ENCODE data around the gene MACO1.

MACO1 gene

DNA sequence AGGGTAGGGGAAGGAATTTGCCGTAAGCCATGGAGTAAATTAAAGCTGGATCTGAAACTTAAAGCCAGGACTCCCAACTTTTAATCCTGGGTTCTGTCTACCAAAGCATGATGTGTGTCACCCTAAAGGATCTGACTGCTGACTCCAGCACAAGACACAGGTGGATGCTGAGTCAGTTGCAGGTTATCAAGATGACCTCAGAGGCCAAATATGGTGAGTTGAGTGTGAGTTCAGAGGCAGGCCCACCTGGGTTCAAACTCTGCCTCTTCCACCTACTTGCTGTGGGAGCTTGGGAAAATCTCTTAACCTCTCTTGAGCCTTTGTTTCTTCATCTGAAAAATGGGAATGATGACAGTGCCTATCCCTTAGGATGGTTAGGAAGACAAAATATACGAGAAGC lies 96.1 kb downstream of the MACO1 start:
- no peak for DNase-seq

DNA sequence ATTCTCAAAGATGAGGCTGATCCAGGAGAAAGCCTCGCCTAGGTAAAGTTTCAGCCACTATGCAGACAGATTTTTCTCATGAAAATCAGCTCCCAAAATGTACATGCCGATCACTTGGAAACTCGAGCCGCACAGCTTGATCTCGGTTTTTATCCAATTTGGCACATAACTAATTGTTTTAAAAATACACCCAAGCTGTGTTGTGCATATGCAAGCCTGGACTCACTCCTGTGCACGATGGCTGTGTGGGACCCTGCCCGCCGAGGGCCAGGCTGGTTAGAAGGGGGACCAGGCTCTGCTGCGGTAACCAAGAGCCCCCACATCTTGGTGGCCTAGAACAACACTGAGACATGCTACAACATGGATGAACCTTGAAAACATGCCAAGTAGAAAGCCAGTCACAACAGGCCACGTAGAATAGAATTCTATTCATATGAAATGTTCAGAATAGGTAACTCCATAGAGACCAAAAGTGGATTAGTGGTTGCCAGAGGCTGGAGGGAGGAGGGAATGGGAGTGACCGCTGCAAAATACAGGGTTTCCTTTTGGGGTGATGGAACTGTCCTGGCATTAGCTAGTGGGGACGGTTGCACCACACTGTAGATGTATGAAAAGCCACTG lies 96.6 kb downstream of the MACO1 start:
- DNase-seq = no peak

DNA sequence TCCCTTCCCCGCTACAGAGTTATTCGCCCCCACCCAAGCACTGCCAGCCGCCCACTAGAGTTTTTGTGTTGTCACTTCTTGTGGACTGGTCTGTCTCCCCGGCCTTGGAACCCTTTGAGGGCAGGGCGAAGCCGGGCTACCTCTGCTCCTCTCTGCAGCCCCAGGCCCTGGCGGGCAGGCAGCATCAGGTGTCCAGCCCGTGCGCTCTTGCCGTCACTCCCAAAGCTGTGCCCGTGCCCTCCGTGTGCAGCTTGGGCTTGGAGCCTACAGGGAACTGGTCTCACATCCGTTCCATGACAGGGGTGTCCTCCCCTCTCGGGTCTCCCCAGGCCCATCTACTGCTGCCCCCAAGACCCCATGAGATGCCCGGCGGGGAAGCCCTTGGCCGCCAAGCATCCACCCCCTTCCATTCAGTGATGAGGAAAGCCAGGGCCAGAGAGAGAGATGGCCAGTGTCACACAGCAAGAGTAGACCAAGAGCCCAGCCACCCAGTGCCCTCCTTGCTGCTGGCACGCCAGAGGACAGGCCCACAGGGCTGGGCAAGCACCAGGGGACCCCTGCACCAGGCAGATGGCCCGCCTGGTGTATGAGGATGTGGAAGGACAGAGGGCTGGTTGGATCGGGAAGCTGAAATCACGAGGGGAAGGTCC lies 97.4 kb downstream of the MACO1 start:
- DNase-seq = no peak

DNA sequence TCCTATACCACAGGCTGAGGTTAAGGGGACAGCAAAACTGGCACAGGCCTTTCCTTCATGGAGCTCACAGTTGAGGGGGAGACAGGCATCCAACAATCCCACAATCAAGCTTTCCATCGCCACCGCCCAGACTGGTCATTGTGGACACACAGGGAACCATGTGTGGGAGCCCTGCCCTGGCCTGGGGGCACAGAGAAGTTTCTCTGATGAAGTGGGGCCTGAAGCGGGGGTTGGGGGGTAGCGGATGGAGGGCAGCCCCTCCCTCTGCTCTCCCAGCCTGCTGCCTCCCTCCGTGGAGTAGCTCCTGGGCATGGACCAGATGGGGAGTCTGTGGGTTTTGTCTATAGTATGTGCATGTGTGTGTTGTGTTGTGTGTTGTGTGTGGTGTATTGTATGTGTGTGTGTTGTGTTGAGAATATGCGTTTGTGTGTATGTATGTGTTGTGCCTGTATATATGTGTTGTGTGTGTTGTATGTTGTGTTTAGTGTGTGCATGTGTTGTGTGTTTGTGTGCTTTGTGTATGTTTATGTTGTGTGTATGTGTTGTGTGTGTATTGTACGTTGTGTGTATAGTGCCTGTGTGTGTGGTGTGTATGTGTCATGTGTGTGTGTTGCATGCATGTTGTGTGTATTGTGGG lies 98.3 kb downstream of the MACO1 start:
- DNase-seq = no peak

DNA sequence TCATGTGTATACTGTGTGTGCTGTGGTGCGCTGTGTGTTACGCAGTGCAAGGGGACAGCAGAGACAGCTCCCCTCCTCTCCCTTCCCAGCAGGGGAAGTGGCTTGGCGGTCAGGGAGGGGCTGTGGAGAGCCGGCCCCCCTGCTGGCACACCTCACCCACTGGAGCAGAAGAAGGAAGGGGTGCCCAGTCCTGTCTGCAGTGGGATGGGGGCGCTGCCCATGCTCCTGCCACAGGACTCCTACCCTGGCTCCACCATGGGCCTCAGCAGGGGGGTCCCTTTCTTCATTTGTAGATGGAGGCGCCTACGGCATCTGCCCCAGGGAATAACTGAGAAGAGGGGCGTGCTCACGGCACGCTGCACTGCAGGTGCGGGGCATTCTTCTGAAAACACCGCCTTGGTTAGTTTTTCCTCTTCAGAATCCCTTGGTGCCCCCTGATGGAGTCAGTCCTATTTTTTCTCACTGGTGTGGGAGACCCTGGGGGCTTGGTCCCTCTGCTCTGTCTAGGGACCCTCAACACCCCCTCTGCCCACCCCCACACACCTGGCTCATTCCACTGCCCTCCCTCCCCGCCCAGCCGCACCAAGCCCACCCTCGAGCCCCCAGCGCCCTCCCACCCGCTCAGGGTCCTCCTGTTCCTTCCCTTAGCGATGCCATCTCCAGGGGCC lies 99.0 kb downstream of the MACO1 start:
- DNase-seq = no peak

DNA sequence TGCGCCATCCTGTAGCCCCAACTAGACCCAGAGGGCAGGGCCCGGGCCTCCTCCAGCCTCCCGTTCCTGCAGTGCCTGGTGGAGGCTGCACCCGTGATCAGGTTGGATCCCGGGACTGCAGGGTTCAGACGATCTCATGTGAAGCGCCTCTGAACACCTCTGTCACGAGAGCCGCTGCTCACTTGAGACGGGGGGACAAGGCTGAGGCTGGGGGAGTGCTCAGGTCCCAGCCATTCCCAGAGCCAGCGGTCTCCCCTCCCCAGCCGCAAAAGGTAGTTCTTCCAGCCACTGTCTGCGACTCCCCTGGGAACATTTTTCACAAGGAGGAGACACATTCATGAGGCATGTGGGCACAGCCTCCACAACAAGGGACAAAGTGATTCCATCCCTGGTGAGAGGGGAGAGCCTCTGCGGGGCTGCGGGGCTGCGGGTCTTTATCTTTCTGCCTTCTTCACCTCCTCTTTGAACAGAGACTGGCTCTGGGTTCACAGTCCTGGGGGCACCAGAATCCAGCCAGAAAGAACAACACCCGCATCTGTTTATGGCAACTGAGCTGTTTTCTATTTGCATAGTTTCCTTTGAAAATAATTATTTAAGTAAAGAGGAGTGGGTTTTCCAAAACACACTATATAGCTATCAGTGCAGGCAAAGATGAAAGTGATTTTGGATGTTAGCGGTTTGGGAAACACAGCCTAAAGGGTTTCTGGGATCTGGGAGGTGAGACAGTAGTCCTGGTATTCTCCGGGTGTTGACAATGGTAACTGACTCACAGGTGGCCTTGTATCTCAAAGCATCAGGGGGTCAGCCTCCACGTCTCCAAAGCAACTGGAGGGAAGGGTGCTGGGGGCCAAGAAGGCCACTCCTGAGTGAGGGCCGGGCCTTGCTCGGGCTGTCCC lies 99.7 kb downstream of the MACO1 start:
- DNase-seq = no peak

DNA sequence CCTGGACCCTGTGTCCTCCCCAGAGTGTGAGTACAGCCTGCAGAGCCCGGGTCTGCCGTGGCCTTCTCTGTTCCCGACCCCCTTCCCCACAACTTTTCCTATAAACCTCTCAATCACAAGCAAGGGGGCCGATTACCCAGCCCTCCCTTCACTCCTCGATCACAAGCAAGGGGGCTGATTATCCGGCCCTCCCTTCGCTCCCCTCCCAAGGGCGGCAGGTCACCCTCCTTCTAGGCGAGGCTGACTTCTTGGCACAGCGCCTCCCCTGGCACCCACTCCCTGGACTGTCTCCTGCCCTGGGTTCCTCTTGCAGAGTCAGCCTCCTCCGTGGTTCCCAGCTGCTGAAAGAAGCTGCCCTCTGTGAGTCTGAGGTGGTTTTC lies 100.4 kb downstream of the MACO1 start:
- no peak for DNase-seq

DNA sequence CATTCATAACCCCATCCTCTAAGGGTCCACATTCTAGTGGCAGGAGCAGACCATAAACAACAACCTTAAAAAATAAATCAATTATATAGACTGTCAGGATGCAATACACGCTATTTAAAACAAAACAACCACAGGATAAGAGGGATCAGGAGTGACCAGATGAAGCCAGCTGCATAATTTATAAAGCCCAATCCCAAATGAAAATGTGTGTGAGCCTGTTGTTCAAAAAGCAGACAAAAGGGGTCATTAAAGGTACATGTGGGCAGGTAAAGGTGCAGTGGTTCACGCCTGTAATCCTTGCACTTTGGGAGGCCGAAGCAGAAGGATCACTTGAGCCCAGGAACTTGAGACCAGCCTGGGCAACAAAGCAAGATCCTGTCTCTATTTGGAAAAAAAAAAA lies 102.3 kb downstream of the MACO1 start:
- DNase-seq = no peak

DNA sequence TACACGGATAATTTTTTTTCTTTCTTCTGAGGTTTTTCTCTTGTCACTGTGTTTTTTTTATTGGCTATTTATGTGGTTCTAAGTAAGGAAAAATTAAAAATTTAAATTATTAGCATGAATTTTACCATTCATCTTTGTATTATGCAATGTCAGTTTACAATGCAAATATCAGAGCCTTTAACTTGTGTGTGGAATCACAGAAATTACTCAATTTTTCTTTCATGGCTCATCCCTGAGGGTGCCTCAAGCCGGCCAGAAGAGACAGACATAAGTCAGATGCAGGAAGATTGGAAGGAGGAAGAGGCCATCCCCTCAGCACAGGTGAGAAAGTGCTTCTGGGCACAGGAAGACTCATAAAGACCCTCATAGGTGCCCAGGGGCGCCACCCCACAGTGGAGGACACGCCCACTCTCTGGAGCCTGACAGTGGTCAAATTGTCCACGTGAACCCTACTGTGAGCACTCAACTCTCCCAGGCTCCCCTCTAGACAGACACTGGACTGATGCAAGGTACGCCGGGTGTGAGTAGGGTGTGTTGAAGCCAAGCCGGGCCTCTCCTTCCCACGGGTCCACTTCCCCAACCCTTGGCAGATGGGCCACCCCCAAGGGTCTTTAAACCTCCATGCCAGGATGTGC lies 103.2 kb downstream of the MACO1 start:
- no peak for DNase-seq

DNA sequence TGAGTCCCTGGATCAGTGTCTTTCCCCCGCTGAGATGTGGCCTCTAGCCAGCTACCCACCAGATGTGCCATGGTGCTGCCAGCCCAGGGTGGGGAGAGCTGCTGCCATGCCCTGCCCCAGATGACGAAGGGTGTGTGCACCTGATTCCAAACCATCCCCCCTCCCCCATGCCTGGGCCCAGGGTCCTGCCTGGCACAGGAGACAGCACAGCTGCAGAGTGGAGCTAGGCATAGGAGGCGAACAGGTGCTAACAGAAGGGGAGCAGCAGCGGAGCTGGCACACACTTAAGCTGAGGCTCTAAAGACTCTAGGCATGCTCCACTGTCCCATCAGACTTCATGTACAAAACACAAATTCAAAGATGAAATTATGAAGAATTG lies 103.7 kb downstream of the MACO1 start:
- no peak for DNase-seq

DNA sequence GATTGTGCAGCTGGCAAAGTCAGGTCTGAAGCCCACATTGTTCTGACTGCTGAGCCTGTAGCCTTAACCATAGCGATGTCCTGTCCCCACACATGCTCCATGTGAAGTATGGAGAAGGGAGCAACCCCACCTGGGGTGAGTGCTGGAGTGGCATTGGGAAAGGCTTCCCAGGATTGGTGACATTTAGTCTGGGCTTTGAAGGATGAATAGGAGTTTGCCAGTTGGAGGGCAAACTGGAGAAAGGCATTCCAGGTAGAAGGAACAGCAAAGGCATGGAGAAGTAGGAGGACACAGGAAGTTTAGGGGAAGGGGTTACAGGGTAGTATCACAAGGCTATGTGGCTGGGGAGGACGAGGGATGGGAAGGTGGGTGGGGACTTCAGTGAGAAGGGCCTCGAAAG lies 105.4 kb downstream of the MACO1 start:
- DNase-seq = no peak

DNA sequence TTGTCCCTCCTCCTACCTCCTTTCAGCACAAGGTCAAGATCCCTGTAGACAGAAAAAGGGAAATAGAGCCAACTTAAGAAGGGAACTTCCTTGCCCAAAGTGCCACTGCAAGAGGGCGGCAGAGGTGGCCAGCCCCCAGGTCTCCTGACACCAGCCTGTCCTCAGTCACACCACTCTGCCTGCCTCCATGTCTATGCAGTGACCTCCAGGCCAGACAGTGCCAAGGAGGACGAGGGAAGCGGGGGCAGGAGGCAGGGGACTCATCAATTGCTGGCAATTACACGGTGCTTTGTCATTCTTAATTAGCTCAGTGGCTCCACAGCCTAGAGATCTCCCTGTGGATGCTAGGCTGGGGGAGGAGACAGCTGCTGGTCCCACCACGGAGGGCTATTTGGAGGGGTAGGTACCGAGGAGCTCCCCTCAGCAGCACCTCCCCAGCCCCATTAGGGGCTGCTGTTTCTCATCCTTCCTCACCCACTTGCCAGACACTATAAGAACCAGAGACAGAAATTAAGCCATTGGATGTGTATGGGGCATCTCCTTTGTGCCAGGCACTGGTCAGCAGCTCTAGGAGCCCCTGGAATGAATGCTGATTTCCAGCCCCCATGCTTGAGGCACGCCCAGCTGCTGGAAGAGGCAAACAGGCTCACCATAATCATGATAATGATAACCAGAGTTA lies 106.6 kb downstream of the MACO1 start:
- no peak for DNase-seq

DNA sequence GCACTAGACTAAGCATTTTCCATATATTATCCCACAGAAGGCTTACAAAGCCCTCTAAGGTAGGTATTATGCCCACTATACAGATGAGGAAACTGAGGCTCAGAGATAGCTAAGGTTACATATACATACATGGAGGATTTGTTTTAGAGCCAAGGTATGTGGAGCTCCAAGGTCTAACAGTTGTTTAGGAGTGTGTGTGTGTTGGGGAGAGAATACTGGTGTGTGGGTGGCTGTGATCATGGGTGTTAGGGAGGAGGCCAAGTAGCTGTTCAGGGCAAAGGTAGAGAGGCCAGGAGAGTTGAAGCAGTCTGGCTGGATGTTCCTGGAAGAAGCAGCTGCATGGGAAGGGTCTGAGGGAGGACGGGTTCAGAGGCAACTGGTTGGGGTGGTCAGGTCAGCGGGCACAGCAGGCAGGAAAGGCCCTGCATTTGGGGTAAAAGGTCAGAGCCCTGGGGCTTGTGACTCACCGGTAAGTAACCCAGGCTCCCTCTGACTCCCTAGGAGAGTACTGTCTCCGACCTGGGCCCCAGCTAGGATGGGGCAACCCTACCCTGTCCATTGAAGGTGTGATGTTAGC lies 107.6 kb downstream of the MACO1 start:
- DNase-seq = no peak

DNA sequence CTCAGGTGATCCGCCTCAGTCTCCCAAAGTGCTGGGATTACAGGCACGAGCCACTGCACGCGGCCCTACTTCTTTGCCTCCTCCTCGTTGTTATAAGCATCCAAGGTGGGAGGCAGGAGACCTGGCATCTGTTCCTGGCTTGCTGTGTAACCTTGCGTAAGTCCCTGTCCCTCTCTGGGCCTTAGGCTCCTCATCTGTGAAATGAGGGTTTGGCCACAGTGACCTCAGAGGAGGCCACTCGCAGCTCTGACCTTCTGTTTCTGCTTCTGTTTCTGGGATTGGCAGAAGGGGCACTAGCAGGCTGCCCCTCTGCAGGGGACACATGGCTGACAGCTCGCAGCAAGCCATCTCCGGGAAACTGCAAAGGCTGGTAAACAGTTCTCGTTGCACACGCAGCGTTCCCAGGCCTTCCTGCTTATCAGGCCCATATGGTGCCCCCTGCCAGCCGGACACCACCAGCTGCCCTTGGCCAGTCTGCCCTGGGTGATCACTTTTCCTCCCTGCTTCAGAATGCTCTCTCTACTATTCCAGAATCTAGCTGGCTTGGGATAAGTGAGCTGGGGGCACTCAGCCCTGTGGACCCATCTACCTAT lies 110.1 kb downstream of the MACO1 start:
- no peak for DNase-seq

DNA sequence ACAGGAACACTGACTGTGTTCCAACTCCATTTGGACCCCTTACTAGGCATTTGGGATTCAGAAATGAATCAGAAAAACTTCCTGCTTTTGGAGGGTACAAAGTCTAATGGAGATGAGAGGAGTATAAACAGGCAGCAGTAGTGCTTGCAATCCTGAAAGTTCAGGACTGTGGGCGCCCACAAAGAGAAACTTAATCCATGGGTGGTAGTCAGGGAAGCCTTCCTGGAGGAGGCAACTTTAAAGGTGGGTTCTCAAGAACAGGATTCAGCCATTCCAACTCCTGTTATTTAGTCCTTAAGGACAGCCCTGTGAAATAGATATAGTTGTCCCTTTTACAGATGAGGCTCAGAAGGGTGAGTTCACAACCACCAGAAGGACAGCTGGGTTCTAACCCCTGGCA lies 110.7 kb downstream of the MACO1 start:
- DNase-seq = no peak

DNA sequence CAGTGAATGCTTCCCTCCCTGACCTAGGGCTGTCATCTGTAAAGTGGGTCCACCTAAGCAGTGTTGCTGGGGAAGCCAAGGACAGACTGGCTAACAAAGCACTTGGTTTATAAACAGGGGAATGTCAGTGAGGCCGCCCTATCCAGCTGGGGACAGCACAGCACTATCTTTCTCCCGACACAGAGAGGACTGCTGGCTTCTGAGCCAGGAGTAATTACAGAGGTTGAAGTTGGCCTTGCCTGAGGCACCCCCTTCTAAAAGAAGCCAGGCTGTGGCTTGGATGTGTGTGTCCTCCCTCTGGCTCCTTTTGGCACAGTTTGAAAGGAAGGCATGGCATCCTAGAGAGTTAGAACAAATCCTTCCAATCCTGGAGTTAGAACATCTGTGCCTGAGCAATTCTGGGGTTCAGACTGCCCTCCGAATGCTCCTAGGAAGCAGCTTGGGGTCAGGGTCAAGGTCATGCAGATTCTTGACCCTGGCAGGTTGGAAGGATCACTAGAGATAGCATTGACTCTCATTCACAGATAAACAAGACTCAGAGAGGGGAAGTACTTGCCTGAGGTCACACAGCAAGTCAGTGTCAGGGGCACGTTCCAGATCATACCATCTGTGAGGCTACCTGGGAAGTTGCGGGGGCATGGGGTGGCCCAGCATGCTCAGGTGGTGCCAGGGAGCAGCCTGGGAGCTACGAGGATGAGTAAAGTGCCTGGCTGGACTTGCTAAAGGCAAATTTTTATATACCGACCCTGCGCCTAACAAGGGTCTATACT lies 111.4 kb downstream of the MACO1 start:
- DNase-seq = peak; percentile 51

DNA sequence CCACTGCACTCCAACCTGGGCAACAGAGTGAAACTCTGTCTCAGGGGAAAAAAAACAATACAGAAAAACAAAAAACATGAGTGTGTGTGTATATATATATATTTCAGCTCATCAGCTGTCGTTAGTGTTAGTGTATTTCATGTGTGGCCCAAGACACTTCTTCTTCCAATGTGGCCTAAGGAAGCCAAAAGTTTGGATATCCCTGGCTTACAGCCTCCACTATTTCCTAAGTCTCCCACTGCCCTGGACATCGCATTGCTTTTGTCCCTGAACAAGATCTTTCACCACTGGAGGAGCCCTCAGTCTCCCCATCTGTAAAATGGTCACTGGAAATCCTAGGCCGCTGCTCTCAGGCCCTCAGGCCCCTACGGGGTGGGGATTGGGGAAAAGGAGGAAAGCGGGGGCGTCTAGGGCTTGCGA lies 112.3 kb downstream of the MACO1 start:
- DNase-seq = no peak

DNA sequence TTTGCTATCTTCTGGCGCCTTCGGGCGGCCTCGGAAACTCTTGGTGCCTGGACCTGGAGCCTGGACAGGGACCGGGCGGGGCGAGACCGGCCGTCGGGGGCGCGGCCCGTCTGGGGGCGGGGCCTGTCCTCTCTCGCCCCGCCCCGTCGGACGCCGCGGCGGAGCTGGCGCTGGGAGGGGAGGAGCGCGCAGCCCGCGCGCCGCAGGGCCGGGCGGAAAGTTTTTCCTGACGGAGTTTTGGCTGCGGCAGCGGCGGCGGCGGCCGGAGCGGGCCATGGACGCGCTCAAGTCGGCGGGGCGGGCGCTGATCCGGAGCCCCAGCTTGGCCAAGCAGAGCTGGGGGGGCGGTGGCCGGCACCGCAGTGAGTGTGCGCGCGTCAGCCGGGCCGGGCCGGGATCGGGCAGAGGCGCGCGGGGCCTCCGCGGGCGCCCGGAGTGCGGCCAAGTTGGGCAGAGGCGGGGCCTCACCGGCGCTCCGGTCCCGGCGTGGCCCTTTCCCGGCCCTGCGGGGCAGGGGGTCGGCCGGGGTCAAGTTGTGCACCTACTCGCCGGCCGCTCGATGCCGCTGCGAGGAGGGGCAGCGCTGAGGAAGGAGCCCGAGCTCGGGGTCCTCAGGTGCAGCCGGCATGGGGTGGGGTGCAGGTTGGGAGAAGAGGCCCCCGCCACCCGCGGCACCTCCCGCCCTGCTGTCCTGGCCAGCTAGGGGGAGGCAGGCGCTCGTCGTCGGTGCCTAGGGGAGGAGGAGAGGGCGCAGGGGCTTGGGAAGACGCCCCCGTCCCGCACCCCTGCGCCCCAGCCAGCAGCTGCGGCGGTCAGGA lies 112.9 kb downstream of the MACO1 start, which contains the start of gene LDLRAP1:
Gene LDLRAP1 (plus strand): TSS at position 182 of the 818 bp plus-strand sequence. CDS start 93 bp downstream, at position 275.
- DNase-seq = peak; percentile 85

DNA sequence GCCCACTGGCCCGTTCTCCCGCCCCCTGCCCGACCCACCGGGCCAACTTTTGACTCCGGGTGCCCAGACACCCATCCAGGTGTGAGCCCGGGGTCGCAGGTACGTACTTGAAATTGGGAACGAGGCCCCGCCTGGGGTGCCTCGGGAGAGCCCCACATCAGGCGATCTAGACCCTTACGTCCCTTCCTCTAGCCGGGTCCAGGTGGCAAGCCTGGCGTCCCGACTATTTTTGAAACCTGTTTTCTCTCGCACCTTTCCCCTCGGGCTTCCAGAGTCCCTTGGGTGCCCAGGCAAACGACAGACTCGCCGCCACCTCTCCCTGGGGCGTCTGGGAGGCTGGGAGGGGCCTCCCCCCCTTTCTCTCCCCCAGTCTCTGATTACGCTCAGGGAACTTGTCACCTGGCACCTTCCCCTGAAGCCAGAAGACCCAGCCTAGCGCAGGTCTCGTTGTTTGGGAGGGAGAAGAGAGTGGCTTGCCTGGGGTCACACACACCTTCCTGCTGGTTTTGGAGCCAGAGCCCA lies 113.6 kb downstream of the MACO1 start:
- DNase-seq = no peak

Data from femur (tissue), 1 donor.